ENCODE data around the gene CACNA1C.

CACNA1C gene

GRCh38 chr12:2376908-2377657, 324.3 kb downstream of the CACNA1C start:
- no peak for FAIRE-seq

DNA sequence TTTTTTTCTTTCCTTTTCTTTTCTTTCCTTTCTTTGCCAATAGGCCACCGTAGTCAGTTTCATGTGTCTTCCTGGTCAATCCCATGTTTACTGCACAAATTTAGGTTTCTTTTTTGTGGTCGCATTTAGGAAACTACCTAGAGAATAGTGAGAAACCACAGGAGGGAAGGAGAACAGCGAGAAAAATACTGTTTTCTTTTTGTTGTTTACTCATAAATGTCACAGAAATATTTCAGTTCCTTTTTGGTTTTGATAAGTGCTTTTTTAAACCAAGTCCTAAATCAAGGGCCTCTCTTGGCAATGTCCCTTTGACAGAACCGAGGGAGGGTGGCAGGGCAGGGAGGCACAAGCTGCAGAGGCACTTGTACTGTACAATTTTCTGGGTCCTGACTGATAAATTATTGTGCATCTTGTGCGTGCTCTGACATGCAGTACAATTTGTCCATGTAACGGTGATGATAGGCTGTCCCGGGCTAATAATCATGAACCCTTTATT, 326.1 kb downstream of the CACNA1C start:
- no peak for FAIRE-seq

DNA sequence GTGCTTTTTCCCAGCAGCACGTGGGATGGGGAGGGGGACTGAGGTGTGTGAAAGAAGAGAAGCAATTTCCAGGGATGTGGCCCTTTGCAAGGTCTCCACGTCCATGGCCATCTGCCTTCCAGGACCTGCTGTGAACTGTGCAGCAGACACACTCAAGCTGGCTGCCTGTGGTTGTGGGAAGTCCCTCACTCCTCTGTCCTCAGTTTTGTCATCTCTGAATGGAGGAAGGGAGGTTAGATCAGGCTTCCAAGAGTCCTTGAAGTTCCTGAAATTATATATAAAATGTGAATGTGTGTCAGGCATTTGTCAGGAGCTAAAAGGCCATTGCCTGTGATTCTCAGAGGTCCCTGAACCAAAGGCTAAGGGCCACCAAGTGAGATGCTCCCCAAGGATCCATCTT, 328.2 kb downstream of the CACNA1C start:
- no peak for FAIRE-seq

- no peak for FAIRE-seq
These were observed 329.8 kb downstream of the CACNA1C start for GRCh38 chr12:2382370-2383155.

DNA sequence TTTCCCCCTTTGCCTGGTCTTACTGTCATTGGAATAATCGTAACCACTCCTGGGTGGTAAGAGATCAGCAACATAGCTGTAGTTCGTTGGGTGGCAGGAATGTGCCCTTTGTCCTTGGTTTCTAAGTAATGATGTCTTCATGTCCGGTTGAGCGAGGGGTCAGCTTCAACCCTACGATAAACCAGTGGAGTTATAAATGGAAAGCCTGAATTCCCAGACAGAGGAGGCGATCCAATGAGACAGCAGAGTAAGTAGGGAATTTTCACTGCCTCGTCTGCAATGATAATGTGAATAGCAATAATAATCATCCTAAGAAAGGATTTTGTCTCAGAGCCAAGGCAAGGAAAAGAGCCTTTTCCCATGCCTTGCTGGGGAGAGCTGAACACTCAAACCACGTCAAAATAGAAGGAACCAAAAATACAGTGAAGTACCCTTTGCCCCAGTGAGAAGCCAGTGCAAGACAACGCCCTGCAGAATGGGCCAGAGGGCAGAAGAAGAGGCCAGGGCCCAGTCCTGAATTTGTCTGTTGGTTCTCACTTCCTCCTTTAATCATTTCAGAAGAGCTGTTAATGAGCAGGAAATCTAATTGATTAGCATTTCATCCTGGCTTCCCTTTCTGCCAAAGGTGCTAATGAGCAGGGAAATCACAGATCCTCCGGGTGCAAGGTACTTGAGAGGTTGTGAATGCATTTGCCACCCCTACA, 330.7 kb downstream of the CACNA1C start:
- FAIRE-seq = no peak

GRCh38 chr12:2384029-2384386, 331.2 kb downstream of the CACNA1C start:
- FAIRE-seq = no peak

- FAIRE-seq = no peak
These were observed 332.0 kb downstream of the CACNA1C start for GRCh38 chr12:2384533-2385351.

DNA sequence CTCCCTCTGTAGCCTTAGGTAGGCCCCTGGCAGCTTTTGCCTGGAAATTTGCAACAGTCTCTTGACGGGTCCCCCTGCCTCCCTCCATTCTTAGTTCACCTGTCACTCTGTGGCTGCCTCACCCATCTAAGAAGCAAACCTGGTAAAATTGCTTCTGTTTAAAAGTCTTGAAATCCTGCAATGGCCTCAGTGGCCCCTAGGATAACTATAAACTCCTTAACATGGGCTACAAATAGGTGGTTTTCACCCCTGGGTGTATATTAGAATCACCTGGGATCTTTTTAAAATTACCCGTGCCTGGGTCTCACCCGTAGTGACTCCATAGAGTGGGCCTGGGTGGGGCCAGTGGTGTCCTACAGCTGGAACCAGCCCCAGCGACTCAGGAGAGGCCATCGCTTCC, 332.7 kb downstream of the CACNA1C start:
- FAIRE-seq = no peak

DNA sequence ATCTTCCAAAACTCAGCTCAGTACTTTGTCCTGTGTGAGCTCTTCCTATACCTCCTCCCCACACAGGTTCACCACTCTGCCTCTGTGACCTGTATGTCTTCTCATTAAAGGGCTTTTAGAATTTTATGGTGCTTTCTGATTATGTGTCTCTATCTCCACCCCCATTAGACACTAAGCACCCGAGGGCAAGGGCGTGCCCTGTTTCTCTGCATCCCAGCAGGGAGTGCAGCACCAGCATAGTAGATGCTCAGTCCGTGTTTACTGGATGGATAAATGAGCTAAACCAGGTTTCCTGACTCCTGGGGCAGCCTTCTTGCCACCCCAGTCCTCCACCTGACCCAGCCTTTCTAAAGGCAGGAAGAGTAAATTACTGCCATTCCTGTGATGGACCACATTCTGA, 333.8 kb downstream of the CACNA1C start:
- no peak for FAIRE-seq

DNA sequence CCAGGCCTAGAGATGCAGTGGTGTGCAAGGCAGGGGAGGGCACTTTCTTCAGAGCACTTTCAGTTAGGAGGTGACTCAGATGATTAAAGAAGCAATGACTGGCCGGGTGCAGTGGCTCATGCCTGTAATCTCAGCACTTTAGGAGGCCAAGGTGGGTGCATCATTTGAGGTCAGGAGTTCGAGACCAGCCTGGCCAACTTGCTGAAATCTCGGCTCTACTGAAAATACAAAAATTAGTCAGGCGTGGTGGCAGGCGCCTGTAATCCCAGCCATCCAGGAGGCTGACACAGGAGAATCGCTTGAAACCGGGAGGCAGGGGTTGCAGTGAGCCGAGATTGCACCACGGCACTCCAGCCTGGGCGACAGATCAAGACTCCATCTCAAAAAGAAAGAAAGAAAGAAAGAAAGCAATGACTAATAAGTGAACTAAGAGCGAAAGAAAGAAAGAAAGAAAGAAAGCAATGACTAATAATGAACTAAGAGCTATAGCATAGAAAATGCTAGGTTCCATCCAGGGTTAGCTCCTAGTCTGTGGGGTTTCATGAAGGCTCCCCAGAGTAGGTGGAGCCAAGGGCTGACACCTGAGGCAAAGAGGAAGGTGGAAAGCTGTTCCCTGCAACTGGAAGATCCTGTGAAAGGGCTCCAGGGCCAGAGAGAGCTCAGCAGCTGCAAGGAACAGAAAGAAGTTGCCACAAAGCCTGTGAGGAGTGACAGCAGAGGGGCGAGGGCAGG, 334.5 kb downstream of the CACNA1C start:
- FAIRE-seq = no peak

DNA sequence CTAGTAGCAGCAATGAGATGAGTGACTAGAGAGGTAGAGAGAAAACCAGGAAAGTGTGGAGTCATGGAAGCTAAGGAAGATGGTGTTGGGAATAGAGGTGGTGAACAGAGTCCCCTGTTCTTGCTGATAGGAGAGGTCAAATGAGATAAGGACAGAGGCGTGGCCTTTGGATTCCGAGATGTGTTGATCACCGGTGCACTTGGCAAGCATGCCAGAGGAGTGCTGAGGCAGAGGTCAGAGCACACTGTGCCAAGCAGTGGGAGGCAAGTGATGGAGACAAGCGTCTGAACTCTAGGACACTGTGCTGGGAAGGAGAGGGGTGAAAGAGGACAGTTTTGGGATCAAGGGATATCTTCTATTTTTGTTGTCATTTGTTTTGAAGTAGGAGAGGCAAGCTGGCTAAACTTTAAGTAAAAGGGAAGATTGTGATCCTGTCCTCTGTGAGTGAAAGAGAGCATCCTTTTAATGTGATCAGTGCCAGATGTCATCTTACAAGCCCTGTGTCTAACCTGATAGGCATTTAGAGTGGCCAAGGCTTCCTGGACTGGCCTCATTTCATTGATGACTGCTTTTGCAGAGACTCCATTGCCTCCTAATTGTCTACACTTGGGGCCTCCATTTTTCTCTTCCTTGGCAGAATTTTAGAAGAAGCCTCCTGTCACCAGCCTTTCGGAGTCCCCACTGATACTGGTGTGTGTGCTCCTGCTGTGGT, 336.4 kb downstream of the CACNA1C start:
- no peak for FAIRE-seq

GRCh38 chr12:2390133-2390532, 337.3 kb downstream of the CACNA1C start:
- no peak for FAIRE-seq

DNA sequence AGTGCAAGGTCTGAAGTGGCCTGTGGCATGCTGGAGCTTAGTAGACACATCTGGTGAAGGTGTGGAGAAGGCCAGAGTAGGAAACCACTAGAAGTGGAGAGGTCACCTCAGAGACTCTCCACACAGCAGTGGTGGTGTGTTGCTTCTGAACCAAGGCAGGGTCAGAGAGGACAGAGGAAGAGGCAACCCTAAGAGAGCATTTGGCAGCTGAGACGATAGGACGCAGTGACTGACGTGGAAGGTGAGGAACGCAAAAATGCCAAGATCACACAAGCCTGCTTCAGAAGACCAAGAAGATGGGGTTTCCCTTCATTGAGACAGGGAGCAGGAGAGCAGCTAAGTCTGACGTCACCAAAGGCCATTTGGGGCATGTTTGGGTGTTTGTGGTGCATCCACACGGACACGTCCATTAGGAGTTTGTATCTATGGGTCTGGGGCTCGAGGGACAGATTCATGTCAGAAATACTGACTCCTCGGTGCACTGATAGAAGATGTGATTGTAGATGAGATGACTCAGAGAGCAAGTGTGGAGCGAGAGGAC, 338.1 kb downstream of the CACNA1C start:
- no peak for FAIRE-seq

DNA sequence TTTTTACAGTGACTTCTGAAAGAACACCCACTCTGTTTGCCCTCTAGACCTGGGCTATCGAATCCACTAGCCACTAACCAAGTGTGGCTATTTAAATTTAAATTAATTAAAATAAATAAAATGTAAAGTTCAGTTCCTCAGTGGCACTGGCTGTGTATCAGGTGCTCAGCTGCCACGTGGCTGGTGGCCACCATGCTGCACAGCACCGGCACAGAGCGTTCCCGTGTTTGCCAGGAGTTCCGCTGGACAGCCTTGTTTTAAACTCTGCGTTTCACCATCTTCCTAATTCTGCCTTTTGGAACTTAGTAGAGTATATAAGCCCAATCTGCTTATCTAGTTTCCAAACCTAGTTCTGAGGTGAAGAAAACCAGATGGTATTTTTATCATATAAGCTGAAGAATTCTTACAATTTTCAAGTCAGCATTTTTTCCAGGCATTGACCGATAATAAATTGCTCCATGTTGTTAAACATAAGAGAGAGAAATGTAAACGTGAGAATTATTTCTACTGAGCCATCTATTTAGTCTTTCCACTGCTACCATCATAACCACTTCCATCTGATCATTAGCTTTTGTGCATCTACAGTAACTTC, 339.0 kb downstream of the CACNA1C start:
- FAIRE-seq = no peak

GRCh38 chr12:2393016-2393415, 340.2 kb downstream of the CACNA1C start:
- FAIRE-seq = no peak

GRCh38 chr12:2393996-2394395, 341.2 kb downstream of the CACNA1C start:
- no peak for FAIRE-seq

DNA sequence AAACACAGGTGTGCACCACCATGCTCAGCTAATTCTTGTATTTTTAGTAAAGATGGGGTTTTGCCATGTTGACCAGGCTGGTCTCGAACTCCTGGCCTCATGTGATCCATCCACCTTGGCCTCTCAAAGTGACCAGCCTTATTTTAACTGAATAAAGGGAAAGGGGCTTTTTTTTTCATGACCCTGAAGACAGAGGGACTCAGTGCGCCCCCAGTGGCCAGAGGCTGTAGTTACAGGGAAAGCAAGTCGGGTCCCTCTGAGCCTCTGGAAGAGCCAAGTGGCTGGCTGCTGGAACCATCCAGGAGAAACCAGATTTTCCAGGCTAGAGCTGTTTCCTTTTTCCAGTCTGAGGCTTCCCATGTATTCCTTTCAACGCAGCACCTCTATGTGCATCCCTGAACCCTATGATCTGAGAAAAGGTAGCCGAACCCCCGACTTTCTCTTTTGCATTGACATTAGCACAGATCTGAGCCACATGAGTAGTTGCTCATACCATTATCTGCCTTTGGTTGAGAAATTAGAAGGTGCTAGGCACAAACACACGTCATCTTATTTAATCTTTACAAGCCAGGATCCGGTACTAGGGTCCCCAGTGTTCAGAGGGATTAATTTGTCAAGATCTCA, 342.7 kb downstream of the CACNA1C start:
- no peak for FAIRE-seq

GRCh38 chr12:2396448-2396871, 343.7 kb downstream of the CACNA1C start:
- FAIRE-seq = no peak

DNA sequence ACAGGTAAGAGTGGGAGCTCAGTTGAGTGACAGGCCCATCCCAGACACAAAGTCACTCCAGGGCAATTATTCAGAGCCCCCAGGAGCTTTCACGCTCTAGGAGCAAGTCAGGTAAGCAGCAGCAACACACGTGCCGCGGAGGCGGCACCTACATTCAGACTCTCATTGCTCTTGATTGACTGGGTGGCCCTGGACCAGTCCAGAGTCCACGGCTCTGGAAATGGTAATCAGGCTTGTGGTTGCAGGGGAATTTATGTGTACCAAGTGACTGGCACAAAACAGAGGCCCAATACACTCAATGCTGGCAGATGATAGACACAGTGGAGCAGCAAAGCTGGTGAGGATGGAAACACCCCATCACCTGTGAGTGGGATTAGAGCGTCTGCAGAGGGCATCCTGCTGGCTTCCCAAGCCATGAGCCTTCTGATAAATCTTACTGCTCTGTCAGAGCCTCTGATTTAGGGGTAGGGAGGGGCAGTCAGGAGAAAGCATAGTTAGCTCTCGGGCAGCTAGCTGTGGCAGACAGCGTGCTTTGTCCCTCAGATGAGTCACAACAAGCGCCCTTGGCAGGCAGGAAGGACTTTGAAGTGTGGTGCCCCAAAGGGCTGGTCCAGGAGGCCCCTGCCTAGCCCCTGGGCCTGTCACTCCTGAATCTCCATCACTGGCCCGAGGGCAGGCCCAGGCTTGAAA, 344.7 kb downstream of the CACNA1C start:
- no peak for FAIRE-seq

- no peak for FAIRE-seq
These were observed 348.3 kb downstream of the CACNA1C start for GRCh38 chr12:2401040-2401439.

Data from G401.6 (cell line).